Fibroblast of villous mesenchyme (primary cell): ENCODE data around the gene IDH2. TPM values are rescaled to one million over a fixed set of nuclear protein-coding genes. Genes with fewer than 3 reads are reported as not detected.

Source experiments
- DNase-seq: peaks from one replicate; pipeline ENCODE4 v3.0.0-alpha.2; 2010; ENCODE audit warnings: low read depth
- H3K4me3 ChIP-seq: 2 replicates; pipeline ENCODE4 v1.5.1; 2011; ENCODE audit warnings: low read depth, mild to moderate bottlenecking, low read length
- CTCF ChIP-seq: IDR thresholded peaks from 2 replicates; pipeline ENCODE4 v1.5.1; 2012; ENCODE audit warnings: low read depth, mild to moderate bottlenecking, low read length; ENCODE audit not compliant: insufficient read depth
- total RNA-seq: library from RNA; depleted of rRNA; stranded (reverse); fragments of >200 nt; gene quantifications from 2 replicates; pipeline ENCODE4 v1.2.3, GENCODE V29; 2012

Gene IDH2
- total RNA-seq, 1 donor, result 70.4 TPM

GRCh38 chr15:90044191-90044590 is 58.1 kb downstream of the IDH2 start:
- DNase-seq, result no peak
- H3K4me3 ChIP-seq, result no peak overlapping the region
- TF ChIP-seq CTCF, result no peak

- H3K4me3 ChIP-seq, result no peak overlapping the region
- no peak for TF ChIP-seq CTCF
- no peak for DNase-seq
Measured at GRCh38 chr15:90043530-90044010, 58.7 kb downstream of the IDH2 start.

GRCh38 chr15:90042766-90043529 is 59.3 kb downstream of the IDH2 start:
- TF ChIP-seq CTCF, result no peak
- H3K4me3 ChIP-seq, result no peak overlapping the region
- no peak for DNase-seq

- H3K4me3 ChIP-seq, result no peak overlapping the region
- TF ChIP-seq CTCF, result no peak
- DNase-seq, result no peak
Measured at GRCh38 chr15:90042356-90042755, 59.9 kb downstream of the IDH2 start.

- DNase-seq, result no peak
- no peak for TF ChIP-seq CTCF
- H3K4me3 ChIP-seq, result no peak overlapping the region
Measured at GRCh38 chr15:90040618-90041017, 61.6 kb downstream of the IDH2 start.

- no peak overlapping the region for H3K4me3 ChIP-seq
- no peak for DNase-seq
- no peak for TF ChIP-seq CTCF
Measured at GRCh38 chr15:90039996-90040395, 62.3 kb downstream of the IDH2 start.
